ENCODE measurements around the gene TBX2.

Gene TBX2

DNA sequence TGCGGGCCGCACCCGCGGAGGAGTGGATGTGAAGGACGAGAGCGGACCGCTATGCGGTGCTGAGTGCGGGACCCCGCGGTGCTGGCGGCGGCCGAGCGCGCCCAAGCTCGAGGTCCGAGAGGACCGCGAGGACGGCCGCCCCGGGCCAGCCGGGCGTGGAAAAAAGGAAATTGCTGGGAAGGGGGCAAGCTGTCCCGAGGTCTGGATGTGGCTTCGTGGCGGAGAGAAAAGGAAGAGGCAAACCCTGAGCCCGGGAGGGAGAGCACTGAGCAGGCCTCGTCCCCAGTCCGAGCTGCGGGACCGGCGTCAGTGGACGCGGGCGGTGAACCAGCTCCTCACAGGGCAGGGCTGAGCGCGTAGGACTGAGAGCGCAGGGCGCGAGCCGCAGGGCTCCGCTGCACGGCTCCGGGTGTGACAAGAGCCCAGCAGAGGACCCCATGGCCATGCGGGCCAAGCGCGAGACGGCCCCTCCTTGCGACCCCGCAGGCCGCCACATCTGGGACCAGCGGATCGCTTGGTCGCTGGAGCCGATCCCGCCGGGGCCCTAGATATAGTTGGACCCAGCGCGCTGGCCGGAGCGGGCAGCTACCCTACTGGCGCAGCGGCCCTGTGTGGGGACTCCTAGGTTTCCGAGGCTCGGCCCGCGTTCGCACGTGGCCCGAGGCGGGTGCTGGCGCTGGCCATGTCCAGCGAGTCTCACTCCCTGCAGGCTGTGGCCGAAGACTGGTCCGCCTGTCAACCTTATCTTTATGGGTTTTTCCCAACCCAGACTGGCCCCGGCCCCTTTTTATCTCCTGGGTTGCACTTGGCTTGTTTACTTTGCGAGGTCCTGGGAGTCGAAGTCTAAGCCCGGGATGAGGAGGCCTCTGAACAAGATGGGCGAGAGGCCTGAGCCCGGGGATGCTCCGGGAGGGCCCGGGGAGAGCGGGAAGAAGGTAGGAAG, 55.0 kb downstream of the TBX2 start:
- DNase-seq (ENCODE audit: low read depth) = no peak

DNA sequence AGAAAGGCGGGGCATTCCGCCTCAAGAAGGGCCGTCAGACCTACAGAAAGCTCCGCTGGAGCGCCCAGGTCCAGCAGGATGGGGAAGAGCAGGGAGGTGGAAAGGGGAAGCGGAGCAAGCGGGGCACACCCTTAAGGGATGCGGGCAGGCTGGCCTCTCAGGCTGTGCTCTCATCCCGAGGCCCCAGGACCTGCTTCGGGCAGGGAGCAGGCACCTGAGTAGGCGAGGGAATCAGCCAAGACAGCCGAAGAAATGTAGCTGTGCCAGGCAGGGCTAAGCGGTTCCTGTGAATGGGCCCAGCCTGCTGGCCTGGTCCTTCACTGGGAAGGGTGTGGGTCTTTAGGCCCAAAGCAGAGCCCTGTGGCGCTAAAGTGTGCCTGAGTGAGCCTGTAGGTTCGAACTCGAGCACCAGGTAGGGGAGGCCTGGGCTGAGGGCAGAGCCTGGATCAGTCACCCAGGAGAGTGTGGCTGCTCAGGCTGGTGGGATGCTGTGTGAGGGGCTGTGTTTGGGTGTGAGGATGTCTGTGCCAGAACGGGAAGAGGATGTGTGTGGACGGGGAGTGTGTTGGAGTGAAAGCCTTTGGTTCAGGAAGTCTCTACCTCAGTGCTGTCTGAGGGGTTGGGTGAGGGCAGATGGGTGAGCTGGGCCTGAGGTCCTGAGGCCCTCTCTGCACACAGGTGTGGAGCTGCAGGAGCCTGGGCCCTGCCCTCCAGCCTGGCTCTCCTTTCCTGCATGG, 55.8 kb downstream of the TBX2 start:
- DNase-seq (ENCODE audit: low read depth) = no peak

DNA sequence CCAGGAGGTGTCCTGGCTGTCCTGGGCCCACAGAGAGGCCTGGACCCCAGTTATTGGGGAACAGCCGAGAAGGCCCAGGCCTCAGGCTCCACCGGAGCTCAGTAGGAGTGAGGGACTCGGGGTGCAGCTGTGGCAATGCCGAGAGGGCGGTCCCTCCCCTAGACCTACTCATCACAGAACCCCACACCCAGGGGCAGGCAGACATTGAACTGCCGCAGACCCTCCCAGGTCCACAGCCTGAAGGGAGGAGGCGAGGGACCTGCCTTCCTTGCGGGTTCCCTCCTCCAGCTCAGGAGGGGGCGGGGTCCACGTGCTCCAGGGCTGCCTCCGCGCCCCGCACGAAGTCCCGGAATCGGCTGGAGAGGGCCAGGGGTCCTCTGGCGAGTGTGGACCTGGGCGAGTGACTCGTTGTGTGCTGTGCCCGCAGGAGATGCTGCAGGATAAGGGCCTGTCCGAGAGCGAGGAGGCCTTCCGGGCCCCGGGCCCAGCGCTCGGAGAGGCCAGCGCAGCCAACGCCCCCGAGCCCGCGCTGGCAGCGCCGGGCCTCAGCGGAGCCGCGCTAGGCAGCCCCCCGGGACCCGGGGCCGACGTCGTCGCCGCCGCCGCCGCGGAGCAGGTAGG, 56.5 kb downstream of the TBX2 start:
- no peak for DNase-seq (ENCODE audit: low read depth)

DNA sequence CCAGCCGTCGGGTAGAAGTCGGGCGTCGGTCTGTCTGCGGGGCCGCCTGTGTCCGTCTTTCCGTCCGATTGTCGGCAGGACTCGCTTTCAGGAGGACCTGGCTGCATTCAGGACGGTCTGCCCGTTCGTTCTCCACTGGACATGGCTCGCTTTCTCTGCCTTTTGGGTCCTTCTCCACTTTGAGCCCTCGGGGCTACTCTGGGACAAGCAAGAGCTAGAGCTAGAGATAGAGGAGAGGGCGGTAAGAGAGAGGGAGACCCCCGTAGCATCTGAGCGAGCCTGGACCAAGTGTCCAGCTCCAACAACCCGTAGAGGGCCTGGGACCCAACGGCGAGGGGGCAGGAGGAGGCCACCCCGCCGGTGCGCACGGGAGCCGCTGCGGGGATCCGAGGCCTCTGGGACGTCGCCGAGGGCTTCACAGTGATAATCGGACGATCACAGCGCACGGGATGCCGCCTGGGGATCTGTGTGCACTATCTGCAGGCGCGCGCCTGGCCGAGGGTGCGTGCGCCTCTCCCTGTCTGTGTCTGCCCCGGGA, 57.1 kb downstream of the TBX2 start:
- DNase-seq (ENCODE audit: low read depth) = no peak

DNA sequence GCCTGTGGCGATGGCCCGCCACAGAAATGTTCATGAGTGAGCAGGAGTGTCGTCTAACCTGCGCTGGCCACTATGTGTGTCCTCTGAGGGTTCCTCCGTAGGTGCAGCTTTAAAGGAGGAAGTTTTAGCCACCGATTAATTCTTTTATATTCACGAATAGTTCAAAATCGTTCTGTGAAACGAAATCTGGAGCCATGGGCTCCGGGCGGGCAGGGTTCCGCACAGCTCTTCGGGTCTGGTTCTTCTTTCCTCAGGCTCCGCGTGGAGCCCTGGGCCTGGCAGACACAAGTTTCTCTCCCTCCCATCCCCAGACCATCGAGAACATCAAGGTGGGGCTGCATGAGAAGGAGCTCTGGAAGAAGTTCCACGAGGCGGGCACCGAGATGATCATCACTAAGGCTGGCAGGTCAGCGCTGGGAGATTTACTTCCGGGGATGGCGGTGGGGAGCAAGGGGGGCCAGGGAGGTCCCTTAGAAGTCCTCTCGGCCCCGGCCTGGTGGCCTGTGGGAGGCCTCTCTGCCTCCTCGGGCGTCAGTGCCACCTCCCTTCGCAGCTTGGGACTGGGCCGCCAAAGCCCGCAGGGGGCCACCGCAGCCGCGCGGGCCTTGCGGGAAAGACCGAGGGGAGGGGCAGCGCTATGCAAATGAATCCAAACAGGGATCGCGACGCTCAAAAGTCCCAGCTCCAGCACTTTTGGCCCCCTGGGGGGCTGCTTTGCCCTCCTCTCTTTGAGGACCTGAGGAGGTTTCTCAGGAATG, 57.8 kb downstream of the TBX2 start:
- no peak for DNase-seq (ENCODE audit: low read depth)

DNA sequence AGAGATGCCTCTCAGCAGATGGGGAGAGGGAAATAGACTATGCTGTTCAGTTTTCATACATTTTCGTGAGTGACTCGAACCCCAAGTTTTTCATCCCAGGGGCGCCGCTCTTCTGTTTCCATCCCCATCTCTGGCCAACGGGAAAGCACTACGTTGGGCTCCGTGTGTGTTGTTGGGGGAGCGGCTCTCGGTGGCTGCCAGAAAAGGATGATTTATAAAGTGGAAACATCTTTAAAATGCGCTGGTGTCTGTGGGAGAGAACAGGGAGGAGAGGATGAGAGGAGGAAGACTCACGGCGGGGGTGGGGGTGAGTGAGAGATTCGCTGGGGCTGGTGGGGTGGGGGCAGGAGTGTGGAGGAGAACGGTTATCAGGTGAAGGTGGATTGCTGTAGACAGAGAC, 58.4 kb downstream of the TBX2 start:
- no peak for DNase-seq (ENCODE audit: low read depth)

DNA sequence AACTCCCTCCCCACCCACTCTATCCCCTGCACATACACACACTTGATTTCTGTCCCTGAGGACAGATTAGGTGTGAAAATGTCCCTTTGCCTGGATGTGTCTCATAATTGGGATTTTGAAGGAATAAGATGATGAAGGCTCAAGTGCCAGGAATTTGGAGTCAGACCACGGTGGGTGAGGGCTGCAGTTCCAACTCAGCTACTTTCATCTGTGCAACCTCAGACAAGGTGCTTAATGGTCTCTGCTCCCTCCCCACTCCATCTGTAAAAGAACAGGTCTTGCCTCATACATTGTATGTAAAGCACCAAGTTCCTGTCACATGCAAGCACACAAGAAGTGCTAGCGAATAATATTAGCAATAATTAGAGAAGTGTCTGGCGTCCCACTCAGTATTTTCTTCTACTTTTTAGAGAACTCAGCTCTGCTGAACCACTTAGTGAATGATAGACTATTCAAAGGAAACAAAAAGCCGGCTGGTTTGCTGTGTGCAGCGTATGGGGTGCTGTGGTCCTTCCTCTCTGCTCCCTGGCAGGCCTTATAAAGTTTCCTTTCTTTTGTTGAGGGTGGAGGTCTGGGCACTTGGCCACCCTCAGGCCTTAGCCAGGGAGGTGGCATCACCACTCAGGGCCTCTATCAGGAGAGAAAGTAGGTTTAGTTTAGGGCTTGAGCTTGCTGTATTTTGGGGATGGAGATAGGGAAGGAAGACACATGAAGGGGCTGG, 58.9 kb downstream of the TBX2 start:
- no peak for DNase-seq (ENCODE audit: low read depth)

Measured in fibroblast of the conjunctiva (primary cell).